ENCODE measurements around the gene GPC5. TPM values are rescaled to one million over a fixed set of nuclear protein-coding genes. Genes with fewer than 3 reads are reported as not detected.
"Not testable (repeated sequence)": the region's sequence is repeated elsewhere in the genome, so short reads cannot be mapped to it uniquely, and the experiment has no call there.

GPC5 gene
- total RNA-seq, 4 donors from 2014 or later: not detected

DNA sequence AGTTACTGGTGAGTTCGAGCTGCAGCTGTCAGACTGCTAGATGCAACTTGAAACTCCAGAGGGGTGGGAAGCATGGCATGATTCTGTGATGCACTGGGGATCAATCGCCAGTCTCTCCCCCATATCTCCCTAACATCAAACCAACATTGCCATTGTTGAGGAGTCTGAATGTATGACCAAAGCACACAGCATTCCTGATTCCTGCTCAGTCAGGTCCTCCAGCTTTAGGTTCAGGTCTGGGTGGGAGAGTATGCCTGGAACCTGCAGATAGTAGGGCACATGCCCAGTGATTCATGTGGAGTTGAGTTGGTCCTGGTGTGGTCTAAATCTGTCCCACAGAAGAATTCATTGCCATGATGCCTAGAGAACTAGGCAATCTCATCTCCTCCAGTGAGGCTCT lies 269.1 kb downstream of the GPC5 start:
- Histone ChIP-seq H3K27ac (no peak overlapping the region), H3K36me3 (no peaks in the 10 kb centered on the region), H3K9me3 (no peaks in the 10 kb centered on the region), H3K27me3 (no peaks in the 10 kb centered on the region), H3K4me3 (no peak overlapping the region), H3K4me1 (no peaks in the 10 kb centered on the region)
- in situ Hi-C loops (cut with MboI; ENCODE audit: low sequenced_read_pairs in 4 of 4): no loop called here
- TF ChIP-seq, protein P1, sequence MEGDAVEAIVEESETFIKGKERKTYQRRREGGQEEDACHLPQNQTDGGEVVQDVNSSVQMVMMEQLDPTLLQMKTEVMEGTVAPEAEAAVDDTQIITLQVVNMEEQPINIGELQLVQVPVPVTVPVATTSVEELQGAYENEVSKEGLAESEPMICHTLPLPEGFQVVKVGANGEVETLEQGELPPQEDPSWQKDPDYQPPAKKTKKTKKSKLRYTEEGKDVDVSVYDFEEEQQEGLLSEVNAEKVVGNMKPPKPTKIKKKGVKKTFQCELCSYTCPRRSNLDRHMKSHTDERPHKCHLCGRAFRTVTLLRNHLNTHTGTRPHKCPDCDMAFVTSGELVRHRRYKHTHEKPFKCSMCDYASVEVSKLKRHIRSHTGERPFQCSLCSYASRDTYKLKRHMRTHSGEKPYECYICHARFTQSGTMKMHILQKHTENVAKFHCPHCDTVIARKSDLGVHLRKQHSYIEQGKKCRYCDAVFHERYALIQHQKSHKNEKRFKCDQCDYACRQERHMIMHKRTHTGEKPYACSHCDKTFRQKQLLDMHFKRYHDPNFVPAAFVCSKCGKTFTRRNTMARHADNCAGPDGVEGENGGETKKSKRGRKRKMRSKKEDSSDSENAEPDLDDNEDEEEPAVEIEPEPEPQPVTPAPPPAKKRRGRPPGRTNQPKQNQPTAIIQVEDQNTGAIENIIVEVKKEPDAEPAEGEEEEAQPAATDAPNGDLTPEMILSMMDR (IDR thresholded peaks at IDR 0.05 in 4 of 5, conservative IDR thresholded peaks at IDR 0.05 in 1 of 5): no peak
- no peak for TF ChIP-seq POLR2A (IDR thresholded peaks at IDR 0.05)
- ATAC-seq (no peak), DNase-seq (no peak)
- intact Hi-C loops (cut with DNase I; ENCODE audit: low total_unique reads): no loop called here

DNA sequence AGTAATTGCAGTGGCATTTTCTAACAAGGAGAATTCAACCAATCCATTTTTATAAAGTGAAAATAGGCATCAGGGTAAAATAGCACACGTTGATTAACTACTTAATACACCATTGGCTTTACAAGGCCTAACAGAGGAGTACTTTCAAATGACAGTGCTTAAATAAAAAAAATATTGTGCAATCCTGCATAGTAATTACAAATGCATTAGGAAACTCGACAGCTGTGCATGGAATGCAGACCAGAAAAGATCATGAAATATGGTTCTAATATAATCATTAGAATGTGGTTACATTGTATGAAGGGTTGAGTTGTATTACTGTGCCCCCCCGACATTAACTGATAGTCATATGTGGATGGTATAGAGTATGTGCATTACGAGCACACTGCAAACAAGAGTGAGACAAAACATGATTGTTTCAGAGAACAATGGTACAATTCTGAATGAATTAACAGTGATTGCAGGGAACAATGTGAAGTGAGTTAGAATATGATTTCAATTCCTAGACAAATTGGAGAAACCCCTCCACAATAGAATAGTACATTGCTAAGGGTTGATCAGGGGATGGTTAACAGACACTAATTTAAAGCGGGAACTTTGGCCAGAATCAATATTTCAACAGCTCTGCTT lies 270.6 kb downstream of the GPC5 start:
- in situ Hi-C loops (cut with MboI; ENCODE audit: low sequenced_read_pairs in 4 of 4) (no loop called here), intact Hi-C loops (cut with DNase I; ENCODE audit: low total_unique reads) (no loop called here)
- no peak overlapping the region for H3K27ac ChIP-seq
- no peaks in the 10 kb centered on the region for H3K36me3 ChIP-seq
- no peaks in the 10 kb centered on the region for H3K27me3 ChIP-seq
- TF ChIP-seq, protein P1 (IDR thresholded peaks at IDR 0.05 in 4 of 5, conservative IDR thresholded peaks at IDR 0.05 in 1 of 5): no peak
- no peak for TF ChIP-seq POLR2A (IDR thresholded peaks at IDR 0.05)
- ATAC-seq: no peak
- DNase-seq: no peak
- no peak overlapping the region for H3K4me3 ChIP-seq
- H3K9me3 ChIP-seq: no peaks in the 10 kb centered on the region
- no peaks in the 10 kb centered on the region for H3K4me1 ChIP-seq

DNA sequence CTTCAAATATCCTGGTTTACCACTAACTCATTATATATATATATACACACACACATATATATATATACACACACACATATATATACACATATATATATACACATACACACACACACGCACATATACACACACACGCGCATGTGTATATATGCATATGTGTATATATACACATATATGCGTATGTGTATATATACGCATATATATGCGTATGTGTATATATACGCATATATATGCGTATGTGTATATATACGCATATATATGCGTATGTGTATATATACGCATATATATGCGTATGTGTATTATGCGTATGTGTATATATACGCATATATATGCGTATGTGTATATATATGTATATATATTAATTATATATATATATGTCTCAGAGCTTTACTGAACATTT lies 275.9 kb downstream of the GPC5 start:
- H3K27ac ChIP-seq; DNase-seq; H3K9me3 ChIP-seq; H3K4me1 ChIP-seq; H3K36me3 ChIP-seq; in situ Hi-C loops (cut with MboI; ENCODE audit: low sequenced_read_pairs in 4 of 4); ATAC-seq; H3K27me3 ChIP-seq; intact Hi-C loops (cut with DNase I; ENCODE audit: low total_unique reads); H3K4me3 ChIP-seq: not testable (repeated sequence)

DNA sequence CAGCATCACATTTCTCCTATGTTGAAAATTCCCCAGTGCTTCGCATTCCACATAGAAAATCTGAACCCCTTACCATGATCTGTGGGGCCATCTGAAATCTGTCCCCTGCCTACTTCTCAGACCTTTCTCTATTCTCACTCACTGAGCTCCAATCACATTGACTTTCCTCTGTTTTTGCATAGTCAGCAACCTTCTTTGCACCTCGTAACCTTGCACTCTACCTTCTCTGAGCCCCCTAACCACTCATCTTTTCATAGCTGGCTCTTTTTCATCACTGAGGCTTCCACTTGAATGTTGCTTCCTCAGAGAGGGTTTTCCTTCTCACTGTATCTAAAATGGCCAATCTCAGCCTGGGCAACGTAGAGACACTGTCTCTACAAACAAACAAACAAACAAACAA lies 286.3 kb downstream of the GPC5 start:
- H3K27ac ChIP-seq: no peak overlapping the region
- H3K27me3 ChIP-seq: no peaks in the 10 kb centered on the region
- no peaks in the 10 kb centered on the region for H3K4me1 ChIP-seq
- H3K9me3 ChIP-seq: no peaks in the 10 kb centered on the region
- in situ Hi-C loops (cut with MboI; ENCODE audit: low sequenced_read_pairs in 4 of 4) (no loop called here), intact Hi-C loops (cut with DNase I; ENCODE audit: low total_unique reads) (no loop called here)
- no peak overlapping the region for H3K4me3 ChIP-seq
- no peak for DNase-seq
- ATAC-seq: no peak
- no peaks in the 10 kb centered on the region for H3K36me3 ChIP-seq
- TF ChIP-seq POLR2A (IDR thresholded peaks at IDR 0.05): no peak
- TF ChIP-seq, protein P1 (IDR thresholded peaks at IDR 0.05 in 4 of 5, conservative IDR thresholded peaks at IDR 0.05 in 1 of 5): no peak

DNA sequence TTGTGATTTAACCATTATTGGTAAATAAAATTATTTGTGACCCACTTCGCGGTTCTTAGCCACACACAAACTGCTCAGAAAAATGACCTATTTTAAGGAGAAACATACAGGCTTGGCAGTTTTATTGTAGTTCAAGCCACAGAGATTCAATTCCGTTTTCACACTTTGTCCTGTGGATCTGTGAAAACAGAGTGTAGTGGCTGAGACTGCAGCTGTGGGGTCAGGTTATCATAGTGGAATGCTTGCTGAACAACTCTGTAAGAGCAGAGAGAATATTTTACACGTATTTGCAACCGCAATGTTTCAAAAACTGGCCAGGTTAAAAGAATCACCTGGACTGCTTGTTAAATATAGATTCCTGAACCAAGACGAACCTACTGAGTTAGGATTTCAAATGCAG lies 292.5 kb downstream of the GPC5 start:
- intact Hi-C loops (cut with DNase I; ENCODE audit: low total_unique reads): no loop called here

More for the DNA sequence above, 292.5 kb downstream of the GPC5 start:
- no peak for ATAC-seq
- Histone ChIP-seq H3K9me3 (no peaks in the 10 kb centered on the region), H3K4me1 (no peaks in the 10 kb centered on the region), H3K4me3 (no peak overlapping the region), H3K36me3 (no peaks in the 10 kb centered on the region), H3K27me3 (no peaks in the 10 kb centered on the region), H3K27ac (no peak overlapping the region)
- no peak for DNase-seq
- in situ Hi-C loops (cut with MboI; ENCODE audit: low sequenced_read_pairs in 4 of 4): no loop called here
- no peak for TF ChIP-seq POLR2A (IDR thresholded peaks at IDR 0.05)
- TF ChIP-seq, protein P1 (IDR thresholded peaks at IDR 0.05 in 4 of 5, conservative IDR thresholded peaks at IDR 0.05 in 1 of 5): no peak

Measured in gastrocnemius medialis (tissue), 4 donors.